GM12878 (cell line): ENCODE measurements around the gene PROX1. TPM values are rescaled to one million over a fixed set of nuclear protein-coding genes. Genes with fewer than 3 reads are reported as not detected.

ENCODE experiments used
- ATAC-seq: fragments of 200-7000 bp; cut with Tn5 transposase; 3 replicates; pipeline ENCODE4 v1.9.1; 2020; ENCODE audit warnings: mild to moderate bottlenecking, moderate library complexity
- BruUV-seq: library from RNA; stranded (reverse); fragments of 400-500 nt; replicated peaks from 2 replicates; lab custom pipeline; 2021; lab: Mats Ljungman, UMichigan
- CTCF ChIA-PET: fragments of 300-600 bp; sonication (Branson Sonifier 250); formaldehyde crosslinking; extraction: SDS; loops from one replicate; lab custom pipeline; 2021; ENCODE audit warnings: inconsistent platforms; lab: Yijun Ruan, JAX
- POLR2A ChIA-PET: fragments of 350-600 bp; formaldehyde crosslinking; extraction: SDS; loops from one replicate; lab custom pipeline; 2021; ENCODE audit warnings: inconsistent platforms; lab: Charles Lee
- RAD21 ChIA-PET: fragments of 300-600 bp; sonication (Branson Sonifier 250); formaldehyde crosslinking; loops from one replicate; lab custom pipeline; 2023; ENCODE audit warnings: antibody characterized with exemption; ENCODE audit not compliant: unreplicated experiment; lab: Charles Lee
- SMC1A ChIA-PET: fragments of 300-600 bp; sonication (Branson Sonifier 250); formaldehyde crosslinking; loops from one replicate; lab custom pipeline; 2023; ENCODE audit not compliant: unreplicated experiment, uncharacterized antibody; lab: Charles Lee
- DNase-seq: peaks from one replicate; pipeline ENCODE4 v3.0.0-alpha.2; 2011; ENCODE audit warnings: low read depth, low spot score
- FAIRE-seq: peaks from 3 replicates; lab custom pipeline; 2011; peaks lifted over from hg19 to GRCh38; lab: Jason Lieb, UNC
- H2AFZ ChIP-seq: 2 replicates; pipeline ENCODE4 v1.6.0; 2011; ENCODE audit warnings: low read depth, low read length, control low read depth; ENCODE audit not compliant: control insufficient read depth
- H3K27ac ChIP-seq: 2 replicates; pipeline ENCODE4 v1.5.1; 2011; ENCODE audit warnings: control low read depth; ENCODE audit not compliant: control insufficient read depth, insufficient read depth
- H3K27me3 ChIP-seq, 2 experiments: replicated peaks in 1 of 2; 2 replicates each; pipeline versions ENCODE4 v1.6.0 to v1.6.1; 2011; ENCODE audit warnings: low read length in 1 of 2; ENCODE audit not compliant: control insufficient read depth in 2 of 2, insufficient read depth in 2 of 2
- H3K36me3 ChIP-seq, 2 experiments: 2 replicates each; pipeline ENCODE4 v1.5.1; 2011; ENCODE audit warnings: low read length in 1 of 2; ENCODE audit not compliant: control insufficient read depth in 2 of 2, insufficient read depth in 2 of 2
- H3K4me1 ChIP-seq: 2 replicates; pipeline ENCODE4 v1.6.1; 2011; ENCODE audit warnings: mild to moderate bottlenecking, low read length, moderate library complexity, mixed read lengths; ENCODE audit not compliant: control insufficient read depth, insufficient read depth
- H3K4me2 ChIP-seq: 2 replicates; pipeline ENCODE4 v1.6.0; 2011; ENCODE audit warnings: control low read depth; ENCODE audit not compliant: control insufficient read depth, insufficient read depth
- H3K4me3 ChIP-seq: fragments of 200-600 bp; sonication (generic); 2 replicates; pipeline ENCODE4 v1.5.1; 2016
- H3K79me2 ChIP-seq: 2 replicates; pipeline ENCODE4 v1.6.0; 2011; ENCODE audit warnings: low read length; ENCODE audit not compliant: control insufficient read depth, insufficient read depth
- H3K9ac ChIP-seq: 2 replicates; pipeline ENCODE4 v1.8.0; 2011; ENCODE audit warnings: low read length, control low read depth, mixed read lengths; ENCODE audit not compliant: control insufficient read depth, insufficient read depth
- H3K9me3 ChIP-seq: replicated peaks from 3 replicates; pipeline ENCODE4 v1.5.1; 2011; ENCODE audit warnings: mild to moderate bottlenecking, low read length; ENCODE audit not compliant: control insufficient read depth, insufficient read depth
- H4K20me1 ChIP-seq: 2 replicates; pipeline ENCODE4 v1.6.0; 2011; ENCODE audit not compliant: control insufficient read depth, insufficient read depth
- CEBPZ ChIP-seq: fragments of 150-350 bp; IDR thresholded peaks from 2 replicates; pipeline ENCODE4 v1.6.1; 2016; ENCODE audit warnings: low read depth, low read length
- EGR1 ChIP-seq, 2 experiments: IDR thresholded peaks; 1 replicate in 1 of 2; 2 replicates in 1 of 2; pipeline ENCODE4 v1.6.1; 2011 to 2012; ENCODE audit warnings: low read depth in 2 of 2, low read length in 2 of 2, borderline replicate concordance in 1 of 2, mild to moderate bottlenecking in 1 of 2, moderate library complexity in 1 of 2
- MLLT1 ChIP-seq: fragments of 450-650 bp; IDR thresholded peaks from 2 replicates; pipeline ENCODE4 v1.6.1; 2016; ENCODE audit warnings: mild to moderate bottlenecking
- MXI1 ChIP-seq: fragments of 150-350 bp; IDR thresholded peaks from 2 replicates; pipeline ENCODE4 v1.6.1; 2011; ENCODE audit warnings: low read depth, mild to moderate bottlenecking, inconsistent platforms, low read length, improper control_type of control experiment
- NRF1 ChIP-seq: conservative IDR thresholded peaks from 2 replicates; pipeline ENCODE4 v1.6.1; 2011; ENCODE audit warnings: mild to moderate bottlenecking, low read depth, low read length, improper control_type of control experiment
- SKIL ChIP-seq: fragments of 450-650 bp; IDR thresholded peaks from 2 replicates; pipeline ENCODE4 v1.6.1; 2017; ENCODE audit warnings: mild to moderate bottlenecking, low read depth, inconsistent platforms; ENCODE audit not compliant: poor library complexity, severe bottlenecking
- ZBED1 ChIP-seq: IDR thresholded peaks from 2 replicates; pipeline ENCODE4 v1.6.1; 2016; ENCODE audit warnings: borderline replicate concordance
- WGBS: methylation state at CpG from one replicate; pipeline ENCODE4 v1.1.6; 2016; ENCODE audit warnings: low lambda C conversion rate; ENCODE audit not compliant: insufficient replicate concordance, insufficient coverage; ENCODE audit errors: missing lambda C conversion rate; 5-methylcytosine and 5-hydroxymethylcytosine counted together
- in situ Hi-C: fragments of 300-500 bp; cut with MboI; formaldehyde crosslinking; loops from 9 replicates; pipeline ENCODE4 v1.14.3; 2018; ENCODE audit warnings: mixed read lengths
- intact Hi-C: fragments of 100-400 bp; cut with micrococcal nuclease; formaldehyde crosslinking; loops from one replicate; pipeline ENCODE4 v1.14.2; 2022; ENCODE audit not compliant: unreplicated experiment
- polyA plus RNA-seq, 11 experiments: library from polyadenylated mRNA; depleted of rRNA in 4 of 11; unstranded in 6 of 11; stranded (reverse) in 5 of 11; fragments of >200 nt; fragmentation: Nextera tagmentation in 4 of 11; fragmentation: Illumina TruSeq in 1 of 11; extraction: Ambion mirVana in 4 of 11; extraction: Trizol in 1 of 11; gene quantifications; 1 replicate in 1 of 11; 2 replicates in 10 of 11; pipeline versions ENCODE4 v1.2.1 to v1.2.3, GENCODE V29; 2011 to 2016; ENCODE audit warnings: inconsistent platforms in 2 of 11, missing spikeins in 2 of 11, low read depth in 1 of 11
- total RNA-seq, 4 experiments: library from RNA; depleted of rRNA in 3 of 4; stranded (reverse); fragments of >200 nt in 3 of 4; fragmentation: Illumina TruSeq in 1 of 4; extraction: Trizol in 1 of 4; gene quantifications; 2 replicates each; pipeline versions ENCODE4 v1.2.1 to v1.2.3, GENCODE V29; 2013 to 2021

Gene PROX1
- total and polyA plus RNA-seq, 10 of the 15 experiments (the other 5 are each of a cell fraction or from before 2014, with no cell fraction given): under 0.01 to 0.44 (median 0.03) TPM; not detected in 4

GRCh38 chr1:214005708-214006107 is 17.9 kb downstream of the PROX1 start:
- Histone ChIP-seq H3K9ac (no peak overlapping the region), H3K4me3 (no peak overlapping the region), H3K79me2 (no peaks in the 10 kb centered on the region), H3K9me3 (no peaks in the 10 kb centered on the region), H3K27me3 (no peaks in the 10 kb centered on the region), H3K4me2 (no peak overlapping the region), H3K27ac (no peak overlapping the region), H4K20me1 (no peaks in the 10 kb centered on the region), H3K36me3 (no peaks in the 10 kb centered on the region), H3K4me1 (no peaks in the 10 kb centered on the region), H2AFZ (no peak overlapping the region)
- no peak for TF ChIP-seq MLLT1
- TF ChIP-seq SKIL: no peak
- TF ChIP-seq MXI1: no peak
- no peak for TF ChIP-seq CEBPZ
- no peak for TF ChIP-seq ZBED1
- no peak for TF ChIP-seq EGR1 (IDR thresholded peaks at IDR 0.05; ENCODE audit: borderline replicate concordance in 1 of 2, low read depth in 2 of 2, low read length in 2 of 2)
- no peak for TF ChIP-seq NRF1
- CTCF ChIA-PET: no interaction called here
- RAD21 ChIA-PET: no interaction called here
- intact Hi-C loops (no loop called here), in situ Hi-C loops (no loop called here)
- no peak for FAIRE-seq
- ATAC-seq: no peak
- no peak for DNase-seq
- POLR2A ChIA-PET: no interaction called here
- WGBS: 38% methylated on average over 3 of the region's 3 CpGs
- no TSS peak for BruUV-seq
- SMC1A ChIA-PET: no interaction called here
